PC-9 (cell line): Measurements from ENCODE around the gene CDK5RAP2. TPM values are rescaled to one million over a fixed set of nuclear protein-coding genes. Genes with fewer than 3 reads are reported as not detected.

ENCODE experiments used
- BruUV-seq: library from RNA; stranded (reverse); fragments of 400-500 nt; replicated peaks from 2 replicates; lab custom pipeline; 2021; lab: Mats Ljungman, UMichigan
- CTCF ChIA-PET: fragments of 300-600 bp; sonication (Branson Sonifier 250); formaldehyde crosslinking; loops from one replicate; lab custom pipeline; 2022; ENCODE audit warnings: antibody characterized with exemption; lab: Charles Lee
- POLR2A ChIA-PET: fragments of 300-600 bp; sonication (Branson Sonifier 250); formaldehyde crosslinking; loops from one replicate; lab custom pipeline; 2022; ENCODE audit warnings: antibody characterized with exemption; ENCODE audit not compliant: unreplicated experiment; lab: Charles Lee
- DNase-seq, 2 experiments: peaks; one replicate each; pipeline versions ENCODE4 v3.0.0 to v3.0.0-alpha.2; 2015 to 2022; ENCODE audit warnings: mixed read lengths in 1 of 2
- H2AFZ ChIP-seq: fragments of 200-600 bp; sonication (generic); 2 replicates; pipeline ENCODE4 v1.8.1; 2017; ENCODE audit warnings: antibody characterized with exemption
- H3F3A ChIP-seq: fragments of 200-600 bp; sonication (generic); 2 replicates; pipeline ENCODE4 v1.8.1; 2017; ENCODE audit warnings: antibody characterized with exemption, mild to moderate bottlenecking, low read depth; ENCODE audit not compliant: insufficient read depth
- H3K27ac ChIP-seq: fragments of 200-600 bp; sonication (generic); 2 replicates; pipeline ENCODE4 v1.6.1; 2016; ENCODE audit warnings: mixed run types
- H3K27me3 ChIP-seq: fragments of 200-600 bp; sonication (generic); 2 replicates; pipeline ENCODE4 v1.6.1; 2016; ENCODE audit warnings: low read depth, mixed run types; ENCODE audit not compliant: insufficient read depth
- H3K36me3 ChIP-seq: fragments of 200-600 bp; sonication (generic); 2 replicates; pipeline ENCODE4 v1.6.1; 2016; ENCODE audit warnings: low read depth, mixed run types
- H3K4me1 ChIP-seq: fragments of 200-600 bp; sonication (generic); replicated peaks from 2 replicates; pipeline ENCODE4 v1.6.1; 2016; ENCODE audit warnings: mixed run types; ENCODE audit not compliant: insufficient read depth
- H3K4me2 ChIP-seq: fragments of 200-600 bp; sonication (generic); 2 replicates; pipeline ENCODE4 v1.6.1; 2017; ENCODE audit warnings: mixed run types
- H3K4me3 ChIP-seq: fragments of 200-600 bp; sonication (generic); 2 replicates; pipeline ENCODE4 v1.6.1; 2016; ENCODE audit warnings: mixed run types
- H3K79me2 ChIP-seq: fragments of 200-600 bp; sonication (generic); 2 replicates; pipeline ENCODE4 v1.6.1; 2017; ENCODE audit warnings: low read depth, mixed run types
- H3K9me2 ChIP-seq: fragments of 200-600 bp; sonication (generic); 2 replicates; pipeline ENCODE4 v1.8.1; 2017; ENCODE audit warnings: mild to moderate bottlenecking; ENCODE audit not compliant: insufficient read depth
- H3K9me3 ChIP-seq: fragments of 200-600 bp; sonication (generic); 2 replicates; pipeline ENCODE4 v1.8.1; 2016; ENCODE audit warnings: low read depth; ENCODE audit not compliant: insufficient read depth
- H4K20me1 ChIP-seq: fragments of 200-600 bp; sonication (generic); 2 replicates; pipeline ENCODE4 v1.8.1; 2017; ENCODE audit not compliant: insufficient read depth
- CTCF ChIP-seq: fragments of 200-600 bp; sonication (generic); conservative IDR thresholded peaks from 2 replicates; pipeline ENCODE4 v1.6.1; 2017; ENCODE audit warnings: mixed run types, antibody characterized with exemption, mild to moderate bottlenecking, moderate library complexity
- EZH2 ChIP-seq: fragments of 200-600 bp; sonication (generic); IDR thresholded peaks from 2 replicates; pipeline ENCODE4 v1.8.0; 2017; ENCODE audit warnings: antibody characterized with exemption, low read depth
- intact Hi-C: fragments of 100-400 bp; cut with micrococcal nuclease; formaldehyde crosslinking; loops from one replicate; pipeline ENCODE4 v1.10.0; 2022; ENCODE audit not compliant: unreplicated experiment
- total RNA-seq: library from RNA; stranded (reverse); gene quantifications from 2 replicates; pipeline ENCODE4 v1.2.3, GENCODE V29; 2021

CDK5RAP2 gene
- total RNA-seq, 1 experiment from 2014 or later = 113 TPM

GRCh38 chr9:120627073-120627472, 47.1 kb upstream of the CDK5RAP2 start:
- no peak for DNase-seq
- Histone ChIP-seq H3K9me2 (no peaks in the 10 kb centered on the region), H3K36me3 (0 out of 2 replicates have a peak, but pooled peaks cover 4% of the 10 kb centered on the region), H3K4me3 (no peak overlapping the region), H3K79me2 (0 out of 2 replicates have a peak, but pooled peaks cover 16% of the 10 kb centered on the region), H3K27me3 (no peaks in the 10 kb centered on the region), H3K9me3 (no peaks in the 10 kb centered on the region), H4K20me1 (no peaks in the 10 kb centered on the region), H3K4me1 (no peaks in the 10 kb centered on the region), H2AFZ (no peak overlapping the region), H3K27ac (no peak overlapping the region), H3K4me2 (no peak overlapping the region), H3F3A (peaks cover 31% of the 10 kb centered on the region)
- intact Hi-C loops = no loop called here
- ChIA-PET POLR2A (no interaction called here), CTCF (interaction anchor here (0.6 kb wide), 1 partner anchor 407 kb away, joined by 3 read pairs; no protein-coding TSS in a partner anchor)
- BruUV-seq = no TSS peak
- TF ChIP-seq EZH2 = no peak
- no peak for TF ChIP-seq CTCF

GRCh38 chr9:120626512-120626911, 46.5 kb upstream of the CDK5RAP2 start:
- Histone ChIP-seq H2AFZ (no peak overlapping the region), H3K9me2 (no peaks in the 10 kb centered on the region), H3K36me3 (0 out of 2 replicates have a peak, but pooled peaks cover 4% of the 10 kb centered on the region), H3K79me2 (0 out of 2 replicates have a peak, but pooled peaks cover 16% of the 10 kb centered on the region), H3K4me3 (no peak overlapping the region), H4K20me1 (no peaks in the 10 kb centered on the region), H3K4me1 (0 out of 2 replicates have a peak, but pooled peaks cover 3% of the 10 kb centered on the region), H3F3A (peaks cover 34% of the 10 kb centered on the region), H3K27ac (no peak overlapping the region), H3K9me3 (no peaks in the 10 kb centered on the region), H3K27me3 (no peaks in the 10 kb centered on the region), H3K4me2 (no peak overlapping the region)
- DNase-seq = no peak
- POLR2A ChIA-PET = interaction anchor here (0.6 kb wide), 1 partner anchor 7 kb away, joined by 12 read pairs; no protein-coding TSS in a partner anchor
- intact Hi-C loops = no loop called here
- TF ChIP-seq EZH2 = no peak
- no peak for TF ChIP-seq CTCF
- no TSS peak for BruUV-seq
- CTCF ChIA-PET = no interaction called here

GRCh38 chr9:120625222-120625621, 45.3 kb upstream of the CDK5RAP2 start:
- H3K27ac ChIP-seq = no peak overlapping the region
- 0 out of 2 replicates have a peak, but pooled peaks cover 16% of the 10 kb centered on the region for H3K79me2 ChIP-seq
- no peak overlapping the region for H2AFZ ChIP-seq
- H3K9me2 ChIP-seq = no peaks in the 10 kb centered on the region
- no peak for TF ChIP-seq CTCF
- TF ChIP-seq EZH2 = no peak
- POLR2A ChIA-PET = interaction anchor here (0.7 kb wide), 2 partner anchors 87 to 93 kb away, joined by 8 to 27 read pairs; no protein-coding TSS in a partner anchor
- DNase-seq = no peak
- H3K36me3 ChIP-seq = peaks cover 8% of the 10 kb centered on the region; the same call in 1 of the 2 replicates
- H3F3A ChIP-seq = peaks cover 38% of the 10 kb centered on the region
- no peaks in the 10 kb centered on the region for H3K9me3 ChIP-seq
- BruUV-seq = no TSS peak
- no peak overlapping the region for H3K4me2 ChIP-seq
- H4K20me1 ChIP-seq = no peaks in the 10 kb centered on the region
- H3K27me3 ChIP-seq = no peaks in the 10 kb centered on the region
- intact Hi-C loops = no loop called here
- CTCF ChIA-PET = interaction anchor here (0.6 kb wide), 1 partner anchor 79 kb away, joined by 3 read pairs; no protein-coding TSS in a partner anchor
- peaks cover 15% of the 10 kb centered on the region for H3K4me1 ChIP-seq
- H3K4me3 ChIP-seq = no peak overlapping the region
